Measurements from ENCODE around the gene DNAJB12. TPM values are rescaled to one million over a fixed set of nuclear protein-coding genes. Genes with fewer than 3 reads are reported as not detected.

DNAJB12 gene
- total RNA-seq, 1 experiment from 2014 or later = 51.0 TPM

GRCh38 chr10:72388062-72388461 lies 33.3 kb upstream of the DNAJB12 start:
- Histone ChIP-seq H3K27me3 (ENCODE audit: control insufficient read depth, insufficient read depth, low read length) (no peaks in the 10 kb centered on the region), H3K4me3 (ENCODE audit: low read depth in 2 of 2, low read length in 2 of 2) (no peak overlapping the region), H3K4me1 (ENCODE audit: control insufficient read depth, insufficient read depth, low read length) (no peaks in the 10 kb centered on the region), H3K9me3 (ENCODE audit: control insufficient read depth, insufficient read depth, low read depth, low read length) (no peaks in the 10 kb centered on the region), H3K27ac (ENCODE audit: low read length) (no peak overlapping the region), H3K36me3 (ENCODE audit: control insufficient read depth, insufficient read depth, low read length) (no peaks in the 10 kb centered on the region)
- no TSS peak for BruUV-seq (replicated peaks)
- no peak for ATAC-seq
- POLR2A ChIA-PET = no interaction called here
- no peak for DNase-seq (ENCODE audit: low read depth, low spot score)
- TF ChIP-seq POLR2AphosphoS5 (IDR thresholded peaks at IDR 0.05; ENCODE audit: low read depth, low read length) (no peak), TCF7L2 (IDR thresholded peaks at IDR 0.05; ENCODE audit: low read depth, low read length) (no peak), SIN3A (IDR thresholded peaks at IDR 0.05; ENCODE audit: borderline replicate concordance, insufficient read depth, low read depth, low read length) (no peak)
- TF ChIP-seq, protein P1, sequence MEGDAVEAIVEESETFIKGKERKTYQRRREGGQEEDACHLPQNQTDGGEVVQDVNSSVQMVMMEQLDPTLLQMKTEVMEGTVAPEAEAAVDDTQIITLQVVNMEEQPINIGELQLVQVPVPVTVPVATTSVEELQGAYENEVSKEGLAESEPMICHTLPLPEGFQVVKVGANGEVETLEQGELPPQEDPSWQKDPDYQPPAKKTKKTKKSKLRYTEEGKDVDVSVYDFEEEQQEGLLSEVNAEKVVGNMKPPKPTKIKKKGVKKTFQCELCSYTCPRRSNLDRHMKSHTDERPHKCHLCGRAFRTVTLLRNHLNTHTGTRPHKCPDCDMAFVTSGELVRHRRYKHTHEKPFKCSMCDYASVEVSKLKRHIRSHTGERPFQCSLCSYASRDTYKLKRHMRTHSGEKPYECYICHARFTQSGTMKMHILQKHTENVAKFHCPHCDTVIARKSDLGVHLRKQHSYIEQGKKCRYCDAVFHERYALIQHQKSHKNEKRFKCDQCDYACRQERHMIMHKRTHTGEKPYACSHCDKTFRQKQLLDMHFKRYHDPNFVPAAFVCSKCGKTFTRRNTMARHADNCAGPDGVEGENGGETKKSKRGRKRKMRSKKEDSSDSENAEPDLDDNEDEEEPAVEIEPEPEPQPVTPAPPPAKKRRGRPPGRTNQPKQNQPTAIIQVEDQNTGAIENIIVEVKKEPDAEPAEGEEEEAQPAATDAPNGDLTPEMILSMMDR (IDR thresholded peaks at IDR 0.05) = no peak
- TF ChIP-seq, protein P2, sequence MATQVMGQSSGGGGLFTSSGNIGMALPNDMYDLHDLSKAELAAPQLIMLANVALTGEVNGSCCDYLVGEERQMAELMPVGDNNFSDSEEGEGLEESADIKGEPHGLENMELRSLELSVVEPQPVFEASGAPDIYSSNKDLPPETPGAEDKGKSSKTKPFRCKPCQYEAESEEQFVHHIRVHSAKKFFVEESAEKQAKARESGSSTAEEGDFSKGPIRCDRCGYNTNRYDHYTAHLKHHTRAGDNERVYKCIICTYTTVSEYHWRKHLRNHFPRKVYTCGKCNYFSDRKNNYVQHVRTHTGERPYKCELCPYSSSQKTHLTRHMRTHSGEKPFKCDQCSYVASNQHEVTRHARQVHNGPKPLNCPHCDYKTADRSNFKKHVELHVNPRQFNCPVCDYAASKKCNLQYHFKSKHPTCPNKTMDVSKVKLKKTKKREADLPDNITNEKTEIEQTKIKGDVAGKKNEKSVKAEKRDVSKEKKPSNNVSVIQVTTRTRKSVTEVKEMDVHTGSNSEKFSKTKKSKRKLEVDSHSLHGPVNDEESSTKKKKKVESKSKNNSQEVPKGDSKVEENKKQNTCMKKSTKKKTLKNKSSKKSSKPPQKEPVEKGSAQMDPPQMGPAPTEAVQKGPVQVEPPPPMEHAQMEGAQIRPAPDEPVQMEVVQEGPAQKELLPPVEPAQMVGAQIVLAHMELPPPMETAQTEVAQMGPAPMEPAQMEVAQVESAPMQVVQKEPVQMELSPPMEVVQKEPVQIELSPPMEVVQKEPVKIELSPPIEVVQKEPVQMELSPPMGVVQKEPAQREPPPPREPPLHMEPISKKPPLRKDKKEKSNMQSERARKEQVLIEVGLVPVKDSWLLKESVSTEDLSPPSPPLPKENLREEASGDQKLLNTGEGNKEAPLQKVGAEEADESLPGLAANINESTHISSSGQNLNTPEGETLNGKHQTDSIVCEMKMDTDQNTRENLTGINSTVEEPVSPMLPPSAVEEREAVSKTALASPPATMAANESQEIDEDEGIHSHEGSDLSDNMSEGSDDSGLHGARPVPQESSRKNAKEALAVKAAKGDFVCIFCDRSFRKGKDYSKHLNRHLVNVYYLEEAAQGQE (IDR thresholded peaks at IDR 0.05; ENCODE audit: insufficient read depth in 1 of 2, low read depth in 2 of 2, low read length in 1 of 2) = no peak
- intact Hi-C loops (cut with micrococcal nuclease; ENCODE audit: unreplicated experiment) (no loop called here), in situ Hi-C loops (cut with HindIII; ENCODE audit: low pct_unique_long_range_greater_than_20kb, low sequenced_read_pairs) (no loop called here)
- CTCF ChIA-PET = no interaction called here

DNA sequence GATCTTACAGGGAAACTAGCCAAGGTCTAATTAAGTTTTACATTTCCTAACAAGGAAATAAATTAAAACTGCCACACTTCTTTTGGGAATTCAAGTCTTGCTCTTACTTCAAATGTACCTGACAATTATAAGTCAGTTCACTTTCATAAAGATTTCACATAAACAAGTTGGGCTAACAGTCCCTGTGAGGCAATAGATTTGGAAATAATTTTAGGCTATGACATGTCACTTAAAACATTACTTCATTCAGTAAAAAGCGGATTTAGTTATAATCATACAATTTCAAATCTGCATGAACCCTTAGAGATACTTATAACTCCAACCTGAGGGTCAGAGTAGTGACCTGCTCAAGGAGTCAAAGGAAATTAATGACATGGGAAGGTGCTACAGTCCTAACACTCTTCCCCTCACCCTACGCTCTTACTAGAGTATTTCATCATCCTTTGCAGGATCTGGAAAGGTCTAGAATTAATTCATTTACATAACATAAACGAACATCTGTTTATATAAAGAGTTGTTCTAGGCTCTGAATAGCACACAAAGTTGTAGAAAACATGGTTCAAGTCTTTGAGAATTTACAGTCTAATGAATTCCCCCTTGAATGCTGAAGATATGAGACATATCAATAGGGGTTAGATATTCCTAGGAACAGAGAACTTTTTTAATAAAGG lies 32.3 kb upstream of the DNAJB12 start:
- DNase-seq (ENCODE audit: low read depth, low spot score) = no peak
- no peak for ATAC-seq

More for the DNA sequence above, 32.3 kb upstream of the DNAJB12 start:
- TF ChIP-seq SIN3A (IDR thresholded peaks at IDR 0.05; ENCODE audit: borderline replicate concordance, insufficient read depth, low read depth, low read length) (no peak), TCF7L2 (IDR thresholded peaks at IDR 0.05; ENCODE audit: low read depth, low read length) (no peak), POLR2AphosphoS5 (IDR thresholded peaks at IDR 0.05; ENCODE audit: low read depth, low read length) (no peak)
- TF ChIP-seq, protein P2 (IDR thresholded peaks at IDR 0.05; ENCODE audit: insufficient read depth in 1 of 2, low read depth in 2 of 2, low read length in 1 of 2) = no peak
- TF ChIP-seq, protein P1 (IDR thresholded peaks at IDR 0.05) = no peak
- H3K4me3 ChIP-seq (ENCODE audit: low read depth in 2 of 2, low read length in 2 of 2) = no peak overlapping the region
- ChIA-PET POLR2A (no interaction called here), CTCF (no interaction called here)
- intact Hi-C loops (cut with micrococcal nuclease; ENCODE audit: unreplicated experiment) (no loop called here), in situ Hi-C loops (cut with HindIII; ENCODE audit: low pct_unique_long_range_greater_than_20kb, low sequenced_read_pairs) (no loop called here)
- H3K27me3 ChIP-seq (ENCODE audit: control insufficient read depth, insufficient read depth, low read length) = no peaks in the 10 kb centered on the region
- no peaks in the 10 kb centered on the region for H3K9me3 ChIP-seq (ENCODE audit: control insufficient read depth, insufficient read depth, low read depth, low read length)
- H3K36me3 ChIP-seq (ENCODE audit: control insufficient read depth, insufficient read depth, low read length) = no peaks in the 10 kb centered on the region
- H3K4me1 ChIP-seq (ENCODE audit: control insufficient read depth, insufficient read depth, low read length) = no peaks in the 10 kb centered on the region
- no TSS peak for BruUV-seq (replicated peaks)
- no peak overlapping the region; the same call in 1 of the 2 replicates for H3K27ac ChIP-seq (ENCODE audit: low read length)
